NCI-H526 treated with DMSO at 0.1 percent for 48 hours (cell line): ENCODE data around the gene RARA.
A peak's percentile ranks its signal among the peaks of the same experiment; 100 is the strongest.

Source experiments
- DNase-seq: peaks from one replicate; lab custom pipeline; 2025; lab: John Stamatoyannopoulos, UW

The RARA gene

GRCh38 chr17:40309031-40309948 lies at the start of gene RARA:
RARA (plus strand) TSS chr17:40309180; CDS start chr17:40331219, 22,039 bp downstream.
- peak; percentile 22 for DNase-seq

- DNase-seq = no peak
These were observed 49.5 kb upstream of the RARA start for GRCh38 chr17:40259505-40259904.

GRCh38 chr17:40260528-40260927 lies 48.5 kb upstream of the RARA start:
- DNase-seq = no peak

- DNase-seq = no peak
These were observed 44.4 kb upstream of the RARA start for GRCh38 chr17:40264458-40265185.

- no peak for DNase-seq
These were observed 43.6 kb upstream of the RARA start for GRCh38 chr17:40265337-40265736.

- no peak for DNase-seq
These were observed 42.1 kb upstream of the RARA start for GRCh38 chr17:40266882-40267281.

GRCh38 chr17:40268141-40268712 lies 40.8 kb upstream of the RARA start:
- DNase-seq = no peak

- DNase-seq = no peak
These were observed 30.6 kb upstream of the RARA start for GRCh38 chr17:40278414-40278813.

GRCh38 chr17:40279402-40279801 lies 29.6 kb upstream of the RARA start:
- DNase-seq = no peak

- no peak for DNase-seq
These were observed 27.3 kb upstream of the RARA start for GRCh38 chr17:40281663-40282062.

- no peak for DNase-seq
These were observed 25.3 kb upstream of the RARA start for GRCh38 chr17:40283662-40284061.

- DNase-seq = no peak
These were observed 24.8 kb upstream of the RARA start for GRCh38 chr17:40284085-40284713.

GRCh38 chr17:40286473-40286872 lies 22.5 kb upstream of the RARA start:
- DNase-seq = no peak

GRCh38 chr17:40287159-40287493 lies 21.9 kb upstream of the RARA start:
- no peak for DNase-seq

- DNase-seq = peak; percentile 99
These were observed 21.2 kb upstream of the RARA start, which contains the start of gene CDC6 for GRCh38 chr17:40287494-40288369. CDC6 (plus strand) TSS chr17:40287879; CDS start chr17:40289421, 1,542 bp downstream.

- peak; percentile 4 for DNase-seq
These were observed 18.2 kb upstream of the RARA start for GRCh38 chr17:40290629-40291280.

- DNase-seq = no peak
These were observed 17.7 kb upstream of the RARA start for GRCh38 chr17:40291281-40291664.

GRCh38 chr17:40293363-40293762 lies 15.6 kb upstream of the RARA start:
- DNase-seq = no peak

GRCh38 chr17:40295488-40296436 lies 13.2 kb upstream of the RARA start:
- DNase-seq = no peak

GRCh38 chr17:40297511-40297910 lies 11.5 kb upstream of the RARA start:
- no peak for DNase-seq
